Left kidney (tissue), 2 donors: ENCODE results near the gene EPHA8. TPM values are rescaled to one million over a fixed set of nuclear protein-coding genes. Genes with fewer than 3 reads are reported as not detected.

Source experiments
- DNase-seq: peaks from one replicate; pipeline ENCODE4 v3.0.0-alpha.2; 2013
- polyA plus RNA-seq: library from polyadenylated mRNA; unstranded; fragments of 120-200 nt; gene quantifications from one replicate; pipeline ENCODE4 v1.2.1, GENCODE V29; 2013; ENCODE audit not compliant: insufficient read length

Gene EPHA8
- polyA plus RNA-seq, 1 donor = 1.3 TPM

GRCh38 chr1:22618056-22618455 lies 54.8 kb downstream of the EPHA8 start:
- DNase-seq = no peak

DNA sequence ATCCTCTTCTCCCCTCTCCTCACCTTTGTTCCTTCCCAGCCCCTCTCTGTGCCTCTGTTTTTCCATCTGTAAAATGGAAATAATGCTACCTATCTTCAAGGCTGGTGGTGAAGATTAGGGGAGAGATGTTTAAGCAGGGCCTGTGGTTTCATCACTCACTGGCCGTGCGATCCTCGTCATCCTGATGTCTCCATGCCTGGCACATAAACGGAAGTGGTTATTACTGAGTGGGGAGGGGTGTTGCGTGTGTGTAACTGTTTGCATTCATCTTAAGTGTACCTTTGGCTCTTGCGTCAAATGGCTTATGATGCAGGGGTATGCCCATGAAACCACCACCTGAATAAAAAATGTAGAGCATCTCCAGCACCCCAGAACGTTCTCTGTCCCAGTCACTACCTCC lies 56.0 kb downstream of the EPHA8 start:
- no peak for DNase-seq

GRCh38 chr1:22619798-22620197 lies 56.5 kb downstream of the EPHA8 start:
- DNase-seq = no peak

GRCh38 chr1:22621761-22622160 lies 58.5 kb downstream of the EPHA8 start:
- no peak for DNase-seq

DNA sequence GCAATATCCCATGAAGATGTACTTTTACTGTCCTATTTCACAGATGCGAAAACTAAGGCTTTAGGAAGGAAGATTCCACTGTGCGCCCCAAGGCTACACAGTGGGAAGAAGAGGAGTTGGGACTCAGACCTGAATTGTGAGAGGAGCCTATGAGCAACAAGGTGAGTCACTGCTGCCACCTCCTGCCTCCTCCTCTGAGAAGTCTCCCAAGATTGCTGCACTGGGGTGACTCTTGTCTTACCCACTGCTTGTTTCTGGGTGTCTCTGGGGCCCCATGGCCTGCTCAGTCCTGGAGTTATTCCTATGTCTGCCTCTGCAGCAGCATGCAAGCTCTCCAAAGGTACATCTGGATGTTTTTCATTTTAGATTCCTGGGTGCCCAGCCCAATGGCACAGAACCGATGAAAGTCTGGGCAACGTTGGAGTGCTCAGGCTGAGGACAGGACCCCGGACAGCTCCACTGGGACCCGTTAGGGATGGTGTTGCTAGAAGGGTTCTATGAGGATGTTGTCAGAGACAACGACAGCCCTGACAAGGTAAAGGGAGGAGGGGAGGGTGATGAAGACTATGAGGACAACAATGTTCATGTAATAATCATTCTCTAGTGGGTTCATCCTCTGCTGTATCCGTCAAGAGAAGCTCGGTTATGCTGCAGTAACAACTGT lies 62.1 kb downstream of the EPHA8 start:
- DNase-seq = no peak

- no peak for DNase-seq
Observed at GRCh38 chr1:22626237-22627157, 63.2 kb downstream of the EPHA8 start.

- DNase-seq = no peak
Observed at GRCh38 chr1:22627331-22627730, 64.0 kb downstream of the EPHA8 start.

DNA sequence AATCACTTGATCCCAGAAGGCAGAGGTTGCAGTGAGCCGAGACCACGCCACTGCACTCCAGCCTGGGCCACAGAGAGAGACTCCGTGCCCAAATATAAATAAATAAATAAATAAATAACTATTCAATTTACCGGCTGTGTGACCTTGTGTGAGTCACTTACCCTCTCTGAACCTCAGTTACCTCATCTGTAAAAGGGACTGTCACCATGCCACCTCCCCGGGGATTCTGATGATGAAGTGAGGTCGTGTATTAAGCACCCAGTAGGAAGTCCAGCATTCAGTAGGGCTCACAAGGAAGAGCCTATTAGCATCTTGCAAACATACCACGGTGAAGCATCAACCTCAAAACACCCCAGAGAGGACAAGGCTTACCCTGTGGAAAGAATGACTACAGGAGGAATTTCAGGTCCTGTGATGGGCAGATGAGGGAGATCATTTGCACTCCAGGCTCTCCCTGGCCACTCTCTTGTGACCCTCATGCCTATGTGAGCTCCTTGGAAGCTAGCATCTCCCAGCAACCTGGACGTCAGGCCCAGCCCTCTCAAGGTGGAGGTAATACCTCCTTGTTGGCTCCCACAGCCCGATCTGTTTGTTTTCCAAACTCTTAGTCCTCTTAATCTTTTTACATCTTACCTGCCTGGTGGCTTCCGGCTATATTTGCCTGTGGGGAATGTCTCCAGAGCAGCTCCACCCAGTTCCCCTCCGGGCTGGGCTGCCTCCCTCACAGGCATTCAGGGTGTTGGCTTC lies 65.6 kb downstream of the EPHA8 start:
- no peak for DNase-seq

- DNase-seq = no peak
Observed at GRCh38 chr1:22629886-22630285, 66.6 kb downstream of the EPHA8 start.

DNA sequence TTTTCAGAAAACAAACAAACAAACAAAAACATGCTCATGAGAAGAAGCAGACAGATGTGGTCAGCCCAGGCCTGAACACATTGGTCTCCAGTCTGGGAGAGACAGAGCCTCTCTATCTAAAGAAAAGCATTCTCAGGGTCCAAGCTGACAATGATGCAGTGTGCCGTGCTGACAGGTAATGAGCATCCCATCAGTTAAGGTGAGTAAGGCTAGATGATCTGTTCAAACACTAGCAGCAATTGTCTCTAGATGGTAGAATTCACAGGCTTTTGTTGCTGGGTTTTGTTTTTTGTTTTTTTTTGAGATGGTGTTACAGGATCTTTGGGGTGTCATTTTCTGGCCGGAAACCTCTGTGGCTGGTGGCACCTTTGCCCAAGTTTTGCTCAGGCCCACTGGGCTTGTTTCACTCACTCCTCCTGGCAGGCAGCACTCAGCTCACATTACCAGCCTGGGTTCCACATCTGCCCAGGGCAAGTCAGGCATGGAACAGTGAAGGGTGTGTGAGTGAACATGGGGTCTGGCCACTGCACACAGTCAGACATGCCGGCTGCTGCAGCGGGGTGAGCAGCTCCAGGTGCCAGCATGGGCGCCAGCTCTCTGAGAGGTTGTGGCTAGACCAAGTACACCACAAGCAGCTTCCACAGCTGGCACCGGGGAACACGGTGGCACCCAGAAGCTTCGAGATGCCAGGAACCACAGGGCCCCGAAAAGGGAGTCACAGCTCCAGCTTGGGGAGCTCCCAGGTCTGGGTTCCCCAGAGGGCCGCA lies 70.6 kb downstream of the EPHA8 start:
- no peak for DNase-seq

- no peak for DNase-seq
Observed at GRCh38 chr1:22635436-22635835, 72.1 kb downstream of the EPHA8 start.

GRCh38 chr1:22636353-22636752 lies 73.1 kb downstream of the EPHA8 start, which contains the start of gene C1QA:
Gene C1QA, plus strand, starts transcription at chr1:22636628. Its CDS starts 989 bp downstream, at chr1:22637617.
- DNase-seq = no peak

DNA sequence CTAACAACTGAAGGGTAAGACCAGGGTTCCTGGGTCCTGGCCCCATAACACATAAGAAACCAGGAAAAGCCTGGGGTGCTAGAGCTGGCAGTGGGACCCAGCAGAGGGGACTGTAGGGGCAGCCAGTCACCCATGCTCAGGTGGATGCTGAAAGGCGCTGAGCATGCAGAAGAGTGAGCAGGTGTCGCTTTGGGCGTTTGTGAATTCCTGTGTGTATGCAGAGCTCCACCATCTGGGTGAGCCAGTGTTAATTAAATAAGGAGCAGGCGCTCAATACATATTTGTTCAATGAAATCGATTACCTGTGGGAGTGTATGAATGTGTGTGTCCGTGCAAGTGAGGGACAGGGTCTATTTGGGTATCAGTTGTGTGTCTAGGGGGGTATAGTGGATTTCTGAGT lies 73.6 kb downstream of the EPHA8 start:
- no peak for DNase-seq

GRCh38 chr1:22637907-22638445 lies 74.7 kb downstream of the EPHA8 start:
- no peak for DNase-seq

DNA sequence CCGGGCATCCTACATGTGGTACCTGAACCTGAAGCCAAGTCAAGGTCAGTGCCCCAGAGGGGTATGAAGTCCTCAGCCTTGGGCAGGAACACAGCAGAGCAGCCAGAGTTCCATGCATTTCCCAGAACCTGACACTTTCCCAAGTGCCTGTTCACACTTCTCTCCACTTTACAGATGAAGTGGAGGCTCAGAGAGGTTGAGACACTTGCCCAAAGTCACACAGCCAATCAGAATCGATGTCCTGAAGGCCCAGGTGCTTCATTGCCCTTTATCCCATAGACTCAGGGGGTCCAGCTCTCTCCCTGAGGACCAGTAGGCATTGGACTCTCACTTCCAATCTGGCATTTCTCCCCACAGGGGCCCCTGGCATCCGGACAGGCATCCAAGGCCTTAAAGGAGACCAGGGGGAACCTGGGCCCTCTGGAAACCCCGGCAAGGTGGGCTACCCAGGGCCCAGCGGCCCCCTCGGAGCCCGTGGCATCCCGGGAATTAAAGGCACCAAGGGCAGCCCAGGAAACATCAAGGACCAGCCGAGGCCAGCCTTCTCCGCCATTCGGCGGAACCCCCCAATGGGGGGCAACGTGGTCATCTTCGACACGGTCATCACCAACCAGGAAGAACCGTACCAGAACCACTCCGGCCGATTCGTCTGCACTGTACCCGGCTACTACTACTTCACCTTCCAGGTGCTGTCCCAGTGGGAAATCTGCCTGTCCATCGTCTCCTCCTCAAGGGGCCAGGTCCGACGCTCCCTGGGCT lies 75.4 kb downstream of the EPHA8 start:
- no peak for DNase-seq

- no peak for DNase-seq
Observed at GRCh38 chr1:22639286-22639685, 76.0 kb downstream of the EPHA8 start.

DNA sequence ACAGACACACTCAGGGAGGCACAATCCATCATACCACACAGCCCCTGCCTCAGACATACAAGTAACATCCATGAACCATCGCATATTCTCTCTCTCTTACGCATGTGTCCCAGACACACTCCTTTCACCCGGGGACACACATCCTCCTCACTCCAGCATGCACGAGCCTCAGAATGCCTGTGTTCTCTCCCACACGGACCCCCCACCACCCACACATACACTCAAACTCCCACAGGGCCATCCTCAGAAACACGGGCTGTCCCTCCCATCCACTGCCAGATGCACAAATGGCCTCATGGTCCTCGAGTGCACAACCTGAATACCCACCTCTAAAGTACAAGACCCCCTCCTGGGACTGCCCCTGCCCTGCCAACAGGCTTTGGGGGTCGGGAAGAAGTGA lies 78.0 kb downstream of the EPHA8 start:
- DNase-seq = no peak

- peak; percentile 53 for DNase-seq
Observed at GRCh38 chr1:22641906-22642636, 78.8 kb downstream of the EPHA8 start.

DNA sequence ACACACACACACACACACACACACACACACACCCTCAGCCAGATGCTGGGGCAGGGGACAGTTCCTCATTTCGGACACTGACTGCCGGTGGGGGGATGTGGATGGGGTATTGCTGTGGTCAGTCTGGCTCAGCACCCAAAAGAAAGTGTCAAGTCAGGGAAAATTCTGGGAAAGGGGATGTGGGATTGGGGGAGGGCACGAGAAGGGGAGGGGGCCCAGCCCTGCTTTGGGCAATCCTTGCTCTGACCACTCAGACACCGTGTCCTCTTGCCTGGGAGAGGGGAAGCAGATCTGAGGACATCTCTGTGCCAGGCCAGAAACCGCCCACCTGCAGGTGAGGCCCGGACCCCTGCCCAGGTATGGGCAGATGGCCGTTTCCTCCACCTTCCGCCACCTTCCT lies 80.1 kb downstream of the EPHA8 start, which contains the start of gene C1QC:
Gene C1QC (plus strand): TSS at position 253 of the 400 bp plus-strand sequence. CDS start 391 bp downstream, outside the sequence.
- DNase-seq = no peak

DNA sequence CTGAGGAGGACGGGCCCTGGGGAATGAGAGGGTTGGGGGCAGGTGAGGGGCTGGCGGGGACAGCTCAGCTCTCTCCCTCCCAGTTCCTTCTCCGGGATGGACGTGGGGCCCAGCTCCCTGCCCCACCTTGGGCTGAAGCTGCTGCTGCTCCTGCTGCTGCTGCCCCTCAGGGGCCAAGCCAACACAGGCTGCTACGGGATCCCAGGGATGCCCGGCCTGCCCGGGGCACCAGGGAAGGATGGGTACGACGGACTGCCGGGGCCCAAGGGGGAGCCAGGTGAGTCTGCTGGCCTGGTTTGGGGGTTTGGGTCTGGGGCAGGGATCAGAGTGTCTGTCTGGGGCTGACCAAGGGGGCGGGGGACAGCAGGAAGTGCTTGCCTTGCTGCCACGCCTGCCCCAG lies 80.6 kb downstream of the EPHA8 start:
- no peak for DNase-seq
